GM23338 (cell line): Measurements from ENCODE around the gene FGGY. TPM values are rescaled to one million over a fixed set of nuclear protein-coding genes. Genes with fewer than 3 reads are reported as not detected.

Source experiments
- ATAC-seq: fragments of 200-7000 bp; cut with Tn5 transposase; 3 replicates; pipeline ENCODE4 v1.9.1; 2020
- DNase-seq: peaks from one replicate; pipeline ENCODE4 v3.0.0-alpha.2; 2015; ENCODE audit warnings: low spot score
- H2AFZ ChIP-seq: fragments of 200-600 bp; sonication (generic); 2 replicates; pipeline ENCODE4 v1.8.0; 2016; ENCODE audit warnings: antibody characterized with exemption, mild to moderate bottlenecking, moderate library complexity
- H3F3A ChIP-seq: fragments of 200-600 bp; sonication (generic); replicated peaks from 2 replicates; pipeline ENCODE4 v1.8.0; 2017; ENCODE audit warnings: antibody characterized with exemption, mixed run types, low read depth
- H3K27ac ChIP-seq: fragments of 200-600 bp; sonication (generic); 2 replicates; pipeline ENCODE4 v1.6.1; 2016; ENCODE audit warnings: low read depth
- H3K27me3 ChIP-seq: fragments of 200-600 bp; sonication (generic); 2 replicates; pipeline ENCODE4 v1.8.0; 2016; ENCODE audit warnings: mild to moderate bottlenecking, mixed run types, moderate library complexity; ENCODE audit not compliant: insufficient read depth
- H3K36me3 ChIP-seq: fragments of 200-600 bp; sonication (generic); 2 replicates; pipeline ENCODE4 v1.8.0; 2016; ENCODE audit warnings: mild to moderate bottlenecking; ENCODE audit not compliant: insufficient read depth
- H3K4me1 ChIP-seq: fragments of 200-600 bp; sonication (generic); 2 replicates; pipeline ENCODE4 v1.8.0; 2016; ENCODE audit warnings: mild to moderate bottlenecking, moderate library complexity; ENCODE audit not compliant: insufficient read depth
- H3K4me2 ChIP-seq: fragments of 200-600 bp; sonication (generic); 2 replicates; pipeline ENCODE4 v1.7.1; 2017; ENCODE audit warnings: mixed run types
- H3K4me3 ChIP-seq: fragments of 200-600 bp; sonication (generic); 2 replicates; pipeline ENCODE4 v1.6.1; 2016; ENCODE audit warnings: mixed run types
- H3K79me2 ChIP-seq: fragments of 200-600 bp; sonication (generic); replicated peaks from 2 replicates; pipeline ENCODE4 v1.8.0; 2017; ENCODE audit warnings: mild to moderate bottlenecking; ENCODE audit not compliant: insufficient read depth
- H3K9me2 ChIP-seq: fragments of 200-600 bp; sonication (generic); 2 replicates; pipeline ENCODE4 v1.8.0; 2017; ENCODE audit not compliant: insufficient read depth
- H4K20me1 ChIP-seq: fragments of 200-600 bp; sonication (generic); replicated peaks from 2 replicates; pipeline ENCODE4 v1.8.0; 2017; ENCODE audit warnings: mild to moderate bottlenecking; ENCODE audit not compliant: insufficient read depth
- H3K27ac Mint-ChIP-seq: 2 replicates; pipeline ENCODE4 v1.8.0; 2020; ENCODE audit warnings: inconsistent platforms, mild to moderate bottlenecking, moderate library complexity, mixed read lengths
- H3K27me3 Mint-ChIP-seq: 3 replicates; pipeline ENCODE4 v1.8.0; 2022; ENCODE audit warnings: low read depth, mild to moderate bottlenecking, moderate library complexity, mixed read lengths, inconsistent platforms; ENCODE audit not compliant: insufficient read depth, poor library complexity
- H3K36me3 Mint-ChIP-seq: 3 replicates; pipeline ENCODE4 v1.8.0; 2021; ENCODE audit warnings: low read depth, mild to moderate bottlenecking, inconsistent platforms, moderate library complexity, mixed read lengths
- H3K4me1 Mint-ChIP-seq: 3 replicates; pipeline ENCODE4 v1.8.0; 2020; ENCODE audit warnings: mild to moderate bottlenecking, inconsistent platforms, mixed read lengths
- H3K4me3 Mint-ChIP-seq: 3 replicates; pipeline ENCODE4 v1.8.0; 2021; ENCODE audit warnings: moderate library complexity, mild to moderate bottlenecking, inconsistent platforms, mixed read lengths
- H3K9me3 Mint-ChIP-seq: 3 replicates; pipeline ENCODE4 v1.8.0; 2020; ENCODE audit warnings: moderate library complexity, mild to moderate bottlenecking, inconsistent platforms, mixed read lengths
- CREB1 ChIP-seq: fragments of 250-450 bp; sonication (Bioruptor Pico); IDR thresholded peaks from 2 replicates; pipeline ENCODE4 v1.5.0; 2020; ENCODE audit warnings: low read depth, mild to moderate bottlenecking, moderate library complexity
- CTCF ChIP-seq, 2 experiments: fragments of 200-600 bp in 1 of 2; sonication (generic) in 1 of 2; conservative IDR thresholded peaks; 2 replicates each; pipeline versions ENCODE4 v1.5.1 to v1.6.1; 2016 to 2017; ENCODE audit warnings: antibody characterized with exemption in 2 of 2, low read depth in 2 of 2, mild to moderate bottlenecking in 2 of 2, moderate library complexity in 1 of 2
- ETS1 ChIP-seq: IDR thresholded peaks from 2 replicates; pipeline ENCODE4 v1.6.1; 2016; ENCODE audit warnings: antibody characterized with exemption
- EZH2 ChIP-seq: fragments of 200-600 bp; sonication (generic); IDR thresholded peaks from one replicate; pipeline ENCODE4 v1.8.0; 2017; ENCODE audit warnings: antibody characterized with exemption, mild to moderate bottlenecking, low read depth; ENCODE audit not compliant: unreplicated experiment
- EZH2phosphoT487 ChIP-seq: fragments of 200-600 bp; sonication (generic); IDR thresholded peaks from one replicate; pipeline ENCODE4 v1.8.1; 2018; ENCODE audit warnings: antibody characterized with exemption; ENCODE audit not compliant: unreplicated experiment
- JUNB ChIP-seq: IDR thresholded peaks from one replicate; pipeline ENCODE4 v1.6.1; 2016; ENCODE audit warnings: antibody characterized with exemption; ENCODE audit not compliant: unreplicated experiment
- NANOG ChIP-seq: IDR thresholded peaks from 2 replicates; pipeline ENCODE4 v1.6.1; 2016; ENCODE audit warnings: antibody characterized with exemption, borderline replicate concordance
- POLR2AphosphoS5 ChIP-seq: IDR thresholded peaks from 2 replicates; pipeline ENCODE4 v1.6.1; 2016; ENCODE audit warnings: antibody characterized with exemption, low read depth
- REST ChIP-seq: IDR thresholded peaks from one replicate; pipeline ENCODE4 v1.6.1; 2018; ENCODE audit warnings: antibody characterized with exemption; ENCODE audit not compliant: unreplicated experiment
- STAT1 ChIP-seq: IDR thresholded peaks from one replicate; pipeline ENCODE4 v1.6.1; 2016; ENCODE audit warnings: antibody characterized with exemption; ENCODE audit not compliant: unreplicated experiment
- ZNF114 ChIP-seq: fragments of 250-450 bp; sonication (Bioruptor Pico); IDR thresholded peaks from 2 replicates; pipeline ENCODE4 v1.5.0; 2020; ENCODE audit warnings: mild to moderate bottlenecking, moderate library complexity
- polyA plus RNA-seq: library from polyadenylated mRNA; unstranded; fragments of >200 nt; fragmentation: Nextera tagmentation; extraction: Ambion mirVana; gene quantifications from 2 replicates; pipeline ENCODE4 v1.2.1, GENCODE V29; 2016
- total RNA-seq: library from RNA; depleted of rRNA; stranded (reverse); fragments of >200 nt; shearing (Covaris generic); gene quantifications from 2 replicates; pipeline ENCODE4 v1.2.3, GENCODE V29; 2014

Gene FGGY
- total and polyA plus RNA-seq, 2 experiments from 2014 or later = 10.9 to 21.4 TPM

GRCh38 chr1:59446257-59446901 is 149.5 kb downstream of the FGGY start:
- no peak overlapping the region for H2AFZ ChIP-seq
- ATAC-seq = peak; percentile 64

More at GRCh38 chr1:59446257-59446901, 149.5 kb downstream of the FGGY start:
- no peaks in the 10 kb centered on the region for H3K36me3 ChIP-seq
- no peaks in the 10 kb centered on the region for H4K20me1 ChIP-seq
- peaks cover 16% of the 10 kb centered on the region; the same call in 2 of the 3 replicates for H3K9me3 Mint-ChIP-seq
- no peak overlapping the region for H3K4me2 ChIP-seq
- peaks cover 4% of the 10 kb centered on the region for H3K27me3 Mint-ChIP-seq
- H3K9me2 ChIP-seq = peaks cover 5% of the 10 kb centered on the region; the same call in 1 of the 2 replicates
- H3K27me3 ChIP-seq = no peaks in the 10 kb centered on the region
- H3K4me1 ChIP-seq = peaks cover 10% of the 10 kb centered on the region; the same call in 1 of the 2 replicates
- H3K27ac Mint-ChIP-seq = 0 out of 2 replicates have a peak overlapping the region, but pooled peaks have one; percentile 16
- H3K4me3 ChIP-seq = no peak overlapping the region
- no peaks in the 10 kb centered on the region for H3F3A ChIP-seq
- H3K79me2 ChIP-seq = no peaks in the 10 kb centered on the region
- TF ChIP-seq NANOG (no peak), ZNF114 (CRISPR knock-in tag) (no peak), EZH2phosphoT487 (no peak), EZH2 (no peak), JUNB (no peak), CREB1 (CRISPR knock-in tag) (no peak), CTCF (conservative IDR thresholded peaks at IDR 0.05; ENCODE audit: low read depth in 2 of 2) (no peak), REST (no peak), ETS1 (no peak), STAT1 (no peak), POLR2AphosphoS5 (no peak)
- DNase-seq = peak; percentile 7
- peaks cover 27% of the 10 kb centered on the region for H3K4me1 Mint-ChIP-seq
- no peak overlapping the region for H3K4me3 Mint-ChIP-seq
- no peak overlapping the region for H3K27ac ChIP-seq
- peaks cover 10% of the 10 kb centered on the region; the same call in 2 of the 3 replicates for H3K36me3 Mint-ChIP-seq
